ENCODE data around the gene SPEN. TPM values are rescaled to one million over a fixed set of nuclear protein-coding genes. Genes with fewer than 3 reads are reported as not detected.

SPEN gene
- total and polyA plus RNA-seq, 2 of the 13 experiments (the other 11 are each of a cell fraction or from before 2014, with no cell fraction given) = 4.8 to 14.0 TPM

GRCh38 chr1:15885701-15886610 is 38.4 kb downstream of the SPEN start (continued):
- no peak for TF ChIP-seq E2F1 (CRISPR knock-in tag; IDR thresholded peaks at IDR 0.05)
- no peak for TF ChIP-seq HOXA7 (CRISPR knock-in tag; IDR thresholded peaks at IDR 0.05)
- TF ChIP-seq RARA (CRISPR knock-in tag; IDR thresholded peaks at IDR 0.05) = 0 out of 2 replicates have a peak, but pooled peaks have one; percentile 26
- TF ChIP-seq GABPB1 (CRISPR knock-in tag; IDR thresholded peaks at IDR 0.05) = peak; percentile 39
- peak; percentile 57; the same call in 1 of the 2 replicates for TF ChIP-seq ZFP91 (CRISPR knock-in tag; IDR thresholded peaks at IDR 0.05; ENCODE audit: borderline replicate concordance)
- TF ChIP-seq ZXDC (CRISPR knock-in tag; IDR thresholded peaks at IDR 0.05) = no peak
- no peak for TF ChIP-seq ZFAT (CRISPR knock-in tag; conservative IDR thresholded peaks at IDR 0.05)
- peak; percentile 73 for TF ChIP-seq XRCC5 (optimal IDR thresholded peaks at IDR 0.05; ENCODE audit: low read length)
- no peak for TF ChIP-seq TRAFD1 (CRISPR knock-in tag; IDR thresholded peaks at IDR 0.05; ENCODE audit: borderline replicate concordance)
- no peak for TF ChIP-seq ZNF850 (CRISPR knock-in tag; conservative IDR thresholded peaks at IDR 0.05)
- TF ChIP-seq ATF7-NPFF (CRISPR knock-in tag; IDR thresholded peaks at IDR 0.05; ENCODE audit: low read depth) = no peak
- TF ChIP-seq ZBTB49 (CRISPR knock-in tag; IDR thresholded peaks at IDR 0.05; ENCODE audit: borderline replicate concordance) = no peak
- TF ChIP-seq HOXA5 (CRISPR knock-in tag; IDR thresholded peaks at IDR 0.05) = 0 out of 2 replicates have a peak, but pooled peaks have one; percentile 47
- peak; percentile 75; the same call in 1 of the 2 replicates for TF ChIP-seq KAT7 (CRISPR knock-in tag; IDR thresholded peaks at IDR 0.05; ENCODE audit: borderline replicate concordance)
- no peak for TF ChIP-seq ZBTB1 (CRISPR knock-in tag; IDR thresholded peaks at IDR 0.05; ENCODE audit: borderline replicate concordance)
- TF ChIP-seq SP1 (IDR thresholded peaks at IDR 0.05) = no peak
- TF ChIP-seq SP1 (CRISPR knock-in tag; IDR thresholded peaks at IDR 0.05) = peak; percentile 50; the same call in 1 of the 2 replicates
- TF ChIP-seq ZNF331 (CRISPR knock-in tag; IDR thresholded peaks at IDR 0.05) = 0 out of 2 replicates have a peak, but pooled peaks have one; percentile 35
- TF ChIP-seq KMT2B (CRISPR knock-in tag; IDR thresholded peaks at IDR 0.05) = peak; percentile 58; the same call in 1 of the 2 replicates
